ENCODE results near the gene RNF151.

- TF ChIP-seq EZH2 (IDR thresholded peaks at IDR 0.05), result no peak
- TF ChIP-seq POLR2AphosphoS5 (IDR thresholded peaks at IDR 0.05; ENCODE audit: borderline replicate concordance, low read depth, low read length), result no peak
These were observed 14.1 kb downstream of the RNF151 start for GRCh38 chr16:1980770-1981087.

Measured in SK-N-MC (cell line).